OCI-LY1 (cell line): ENCODE measurements around the gene ABHD4.

ENCODE experiments used
- CTCF ChIP-seq: fragments of 200-600 bp; sonication (generic), shearing (Covaris generic); IDR thresholded peaks from 2 replicates; pipeline ENCODE4 v1.5.1; 2017; ENCODE audit warnings: mild to moderate bottlenecking, antibody characterized with exemption, low read length, moderate library complexity, mixed read lengths
- EZH2 ChIP-seq: fragments of 200-600 bp; sonication (generic), shearing (Covaris generic); IDR thresholded peaks from 2 replicates; pipeline ENCODE4 v1.8.0; 2017; ENCODE audit warnings: borderline replicate concordance, mixed run types, mild to moderate bottlenecking, antibody characterized with exemption, low read length, moderate library complexity, mixed read lengths

GRCh38 chr14:22613736-22614239 is 15.7 kb downstream of the ABHD4 start:
- TF ChIP-seq CTCF = no peak
- no peak for TF ChIP-seq EZH2
